ENCODE measurements around the gene FAM131B. TPM values are rescaled to one million over a fixed set of nuclear protein-coding genes. Genes with fewer than 3 reads are reported as not detected.

Gene FAM131B
- total and polyA plus RNA-seq, 2 of the 13 experiments (the other 11 are each of a cell fraction or from before 2014, with no cell fraction given), result 0.07 TPM; not detected in 1

DNA sequence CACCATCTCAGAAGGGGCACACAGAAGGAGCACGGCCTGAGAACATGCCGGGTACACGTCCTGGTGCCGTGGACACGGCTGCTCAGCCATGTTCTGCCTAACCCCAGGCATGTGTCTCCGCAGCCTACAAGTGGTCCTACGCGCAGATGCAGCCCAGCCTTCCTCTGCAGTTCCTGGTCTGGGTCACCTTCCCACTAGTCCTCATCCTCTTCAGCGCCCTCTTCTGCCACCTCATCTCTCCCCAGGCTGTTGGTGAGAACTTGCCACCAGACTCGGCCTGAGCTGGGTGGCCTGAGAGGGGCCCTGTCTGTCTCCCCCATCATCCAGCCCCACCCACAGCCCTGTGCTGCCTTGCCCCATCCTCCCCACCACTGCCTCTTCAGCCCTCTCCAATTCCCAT lies 41.3 kb downstream of the FAM131B start:
- no peak overlapping the region for H3K4me3 ChIP-seq (replicated peaks in 1 of 3; ENCODE audit: insufficient read depth in 1 of 3, low read depth in 2 of 3, low read length in 3 of 3)
- 63% methylated on average over 2 of the region's 10 CpGs for WGBS (ENCODE audit: low lambda C conversion rate)
- no peak for DNase-seq (ENCODE audit: low spot score)
- TF ChIP-seq ZBED4 (CRISPR knock-in tag; IDR thresholded peaks at IDR 0.05; ENCODE audit: borderline replicate concordance) (no peak), ZNF83 (CRISPR knock-in tag; IDR thresholded peaks at IDR 0.05; ENCODE audit: borderline replicate concordance) (no peak), DBP (CRISPR knock-in tag; IDR thresholded peaks at IDR 0.05; ENCODE audit: not compliant biosample characterization) (no peak), ZNF207 (IDR thresholded peaks at IDR 0.05; ENCODE audit: borderline replicate concordance) (no peak), ZNF615 (CRISPR knock-in tag; IDR thresholded peaks at IDR 0.05; ENCODE audit: borderline replicate concordance) (no peak), NBN (conservative IDR thresholded peaks at IDR 0.05) (no peak), ZUFSP (CRISPR knock-in tag; IDR thresholded peaks at IDR 0.05; ENCODE audit: borderline replicate concordance) (no peak), CC2D1A (CRISPR knock-in tag; IDR thresholded peaks at IDR 0.05) (no peak), SRSF9 (IDR thresholded peaks at IDR 0.05; ENCODE audit: borderline replicate concordance, insufficient read depth, low read depth, low read length, poor library complexity, severe bottlenecking) (no peak)
- TF ChIP-seq, protein P1, sequence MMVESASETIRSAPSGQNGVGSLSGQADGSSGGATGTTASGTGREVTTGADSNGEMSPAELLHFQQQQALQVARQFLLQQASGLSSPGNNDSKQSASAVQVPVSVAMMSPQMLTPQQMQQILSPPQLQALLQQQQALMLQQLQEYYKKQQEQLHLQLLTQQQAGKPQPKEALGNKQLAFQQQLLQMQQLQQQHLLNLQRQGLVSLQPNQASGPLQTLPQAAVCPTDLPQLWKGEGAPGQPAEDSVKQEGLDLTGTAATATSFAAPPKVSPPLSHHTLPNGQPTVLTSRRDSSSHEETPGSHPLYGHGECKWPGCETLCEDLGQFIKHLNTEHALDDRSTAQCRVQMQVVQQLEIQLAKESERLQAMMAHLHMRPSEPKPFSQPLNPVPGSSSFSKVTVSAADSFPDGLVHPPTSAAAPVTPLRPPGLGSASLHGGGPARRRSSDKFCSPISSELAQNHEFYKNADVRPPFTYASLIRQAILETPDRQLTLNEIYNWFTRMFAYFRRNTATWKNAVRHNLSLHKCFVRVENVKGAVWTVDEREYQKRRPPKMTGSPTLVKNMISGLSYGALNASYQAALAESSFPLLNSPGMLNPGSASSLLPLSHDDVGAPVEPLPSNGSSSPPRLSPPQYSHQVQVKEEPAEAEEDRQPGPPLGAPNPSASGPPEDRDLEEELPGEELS (CRISPR knock-in tag; IDR thresholded peaks at IDR 0.05), result no peak

More for the DNA sequence above, 41.3 kb downstream of the FAM131B start:
- H3K4me1 ChIP-seq (ENCODE audit: insufficient read depth, low read length), result peaks cover 31% of the 10 kb centered on the region
- H2AFZ ChIP-seq (ENCODE audit: low read length), result no peak overlapping the region
- no peaks in the 10 kb centered on the region for H3K36me3 ChIP-seq (replicated peaks in 1 of 2; ENCODE audit: control insufficient read depth in 1 of 2, insufficient read depth in 2 of 2, low read length in 2 of 2)
- FAIRE-seq, result no peak
- ChIA-PET CTCF (ENCODE audit: low intra/inter-chr PET ratio, low total read pairs) (interaction anchor here (0.7 kb wide), 1 partner anchor 90 kb away, joined by 3 read pairs; no protein-coding TSS in a partner anchor), POLR2A (no interaction called here)
- H3K9ac ChIP-seq (ENCODE audit: insufficient read depth, low read depth, low read length), result no peak overlapping the region
- H3K27ac ChIP-seq (ENCODE audit: extremely low read length, insufficient read depth, low read length), result no peak overlapping the region
- H3K4me2 ChIP-seq (ENCODE audit: low read depth, low read length), result no peak overlapping the region
- peaks cover 0 to 7% of the 10 kb centered on the region in 2 experiments; a peak in 2 of 5 replicates for H3K27me3 ChIP-seq (ENCODE audit: control insufficient read depth in 1 of 2, insufficient read depth in 2 of 2, low read length in 2 of 2)
- intact Hi-C loops (cut with micrococcal nuclease; ENCODE audit: unreplicated experiment), result no loop called here
- no TSS peak for BruUV-seq (replicated peaks)
- H4K20me1 ChIP-seq (ENCODE audit: insufficient read depth, low read length), result no peaks in the 10 kb centered on the region
- no peak for ATAC-seq
- in situ Hi-C loops (cut with HindIII; ENCODE audit: extremely low pct_ligation_motif_present, low pct_unique_long_range_greater_than_20kb), result loop anchor here (5.0 kb wide), 1 partner anchor 96 kb away; no protein-coding TSS in a partner anchor
- no peaks in the 10 kb centered on the region for H3K79me2 ChIP-seq (ENCODE audit: insufficient read depth, low read length)
- no peaks in the 10 kb centered on the region for H3K9me3 ChIP-seq (ENCODE audit: low read length)

All from HepG2 (cell line).